GM19099 (cell line): ENCODE measurements around the gene LOXL3.

Source experiments
- POLR2A ChIP-seq: IDR thresholded peaks from 3 replicates; pipeline ENCODE4 v1.6.1; 2011; ENCODE audit warnings: low read depth; ENCODE audit not compliant: insufficient read length; ENCODE audit errors: extremely low read depth

LOXL3 gene

DNA sequence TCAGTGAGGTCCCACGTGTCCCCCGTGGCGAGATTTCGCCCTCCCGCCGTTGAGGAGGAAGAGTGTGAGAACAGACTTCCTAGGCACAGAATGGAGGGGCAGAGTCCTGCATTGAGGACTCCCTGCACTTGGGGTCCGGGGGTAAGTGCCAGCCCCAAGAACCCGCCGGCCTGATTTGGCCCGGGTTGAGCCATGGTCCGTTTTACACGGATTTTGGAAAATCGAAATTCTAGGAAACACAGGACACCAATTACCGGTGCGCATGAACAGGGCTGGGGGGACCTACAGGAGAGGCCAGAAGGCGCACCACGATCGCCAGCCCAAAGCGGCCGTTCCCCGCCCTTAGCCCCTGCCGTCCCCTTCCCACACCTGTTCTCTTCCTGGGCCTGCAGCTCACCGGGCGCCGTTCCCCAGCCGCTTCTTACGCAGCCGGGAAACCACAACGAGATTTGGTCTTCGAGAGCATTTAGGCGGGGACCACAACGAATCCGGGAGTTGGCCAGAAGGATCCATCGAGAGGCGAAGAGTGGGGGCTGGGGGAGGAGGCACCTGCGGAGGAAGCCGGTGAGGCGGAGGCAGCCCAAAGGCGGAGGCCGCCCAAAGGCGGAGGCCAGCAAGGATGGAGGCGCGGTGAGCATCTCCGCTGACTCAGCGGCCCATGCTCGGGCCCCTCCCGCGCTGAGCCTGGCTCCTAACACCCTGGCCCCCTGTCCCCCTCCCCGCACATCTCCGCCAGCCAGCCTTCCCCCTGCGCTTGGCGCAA is 40.0 kb downstream of the LOXL3 start:
- no peak for TF ChIP-seq POLR2A

DNA sequence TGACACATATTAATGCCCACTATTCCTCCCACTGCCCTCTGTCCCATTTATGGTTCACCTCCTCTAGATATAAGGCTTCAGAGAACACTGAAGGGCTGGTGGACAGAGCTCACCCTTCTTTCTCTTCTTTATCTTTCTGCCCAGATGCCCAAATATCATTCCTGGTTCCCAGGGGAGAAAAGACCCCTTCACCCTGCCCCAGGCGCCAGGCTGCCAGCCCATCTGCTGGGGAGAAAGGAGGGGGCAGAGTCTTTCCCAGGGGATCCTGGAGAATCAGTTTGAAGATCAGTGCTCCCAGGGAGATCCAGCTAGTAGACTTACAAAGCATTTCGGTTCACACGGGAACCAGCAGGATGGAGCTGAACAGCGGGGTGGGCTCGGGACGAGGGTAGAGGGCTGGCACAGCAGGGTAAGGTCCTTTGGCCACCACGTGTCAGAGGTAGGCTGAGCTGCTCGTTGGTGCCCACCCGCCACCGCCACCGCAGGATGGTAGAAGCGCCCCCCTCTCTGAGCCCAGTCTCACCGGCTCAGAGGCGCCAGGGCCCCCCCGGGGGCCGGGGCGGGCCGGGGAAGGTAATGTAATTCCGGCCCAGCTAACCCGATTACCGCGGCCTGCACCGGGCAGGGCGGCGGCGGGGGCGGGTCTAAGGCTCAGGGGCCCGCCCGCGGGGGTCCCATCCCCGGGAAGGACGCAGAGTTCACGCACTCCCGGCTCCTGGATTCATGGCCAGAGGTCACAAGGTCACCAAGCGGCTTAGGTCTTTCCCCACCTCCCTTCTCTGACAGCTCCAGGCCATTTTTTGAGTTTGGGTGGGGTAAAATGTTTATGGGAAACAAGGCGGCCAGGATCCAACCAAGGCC is 40.8 kb downstream of the LOXL3 start:
- TF ChIP-seq POLR2A: no peak

DNA sequence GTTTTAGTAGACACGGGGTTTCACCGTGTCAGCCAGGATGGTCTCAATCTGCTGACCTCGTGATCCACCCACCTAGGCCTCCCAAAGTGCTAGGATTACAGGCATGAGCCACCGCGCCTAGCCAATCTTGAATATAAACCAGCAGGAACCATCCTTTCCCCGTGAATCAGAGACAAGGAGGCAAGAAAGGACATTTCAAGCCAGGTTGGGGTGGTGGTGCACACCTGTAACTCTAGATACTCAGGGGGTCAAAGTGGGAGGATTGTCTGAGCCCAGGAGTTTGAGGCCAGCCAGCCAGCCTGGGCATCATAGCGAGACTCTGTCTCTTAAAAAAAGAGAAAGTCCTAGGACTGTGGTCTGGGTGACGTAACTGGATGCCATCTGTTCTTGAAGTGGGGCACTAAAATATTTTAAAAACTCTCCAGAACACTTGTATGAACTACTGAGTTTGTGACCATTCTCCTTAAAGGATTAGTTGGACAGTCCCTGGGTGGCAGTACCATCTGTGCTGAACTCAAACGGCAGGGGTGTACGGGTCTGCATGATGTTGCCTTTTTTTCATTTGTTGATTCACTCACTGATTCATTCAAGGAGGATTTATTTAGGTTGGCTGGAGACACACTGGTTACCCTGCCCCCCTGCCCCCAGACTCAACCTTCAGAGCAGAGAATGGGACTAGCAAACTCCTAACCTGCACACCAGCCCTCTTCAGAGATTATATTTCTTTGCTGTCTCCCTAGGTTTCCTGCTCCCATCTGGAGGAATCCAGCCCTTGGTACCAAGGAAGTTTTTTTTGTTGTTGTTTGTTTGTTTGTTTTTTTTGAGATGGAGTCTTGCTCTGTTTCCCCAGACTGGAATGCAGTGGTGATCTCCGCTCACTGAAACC is 42.4 kb downstream of the LOXL3 start:
- TF ChIP-seq POLR2A: no peak

DNA sequence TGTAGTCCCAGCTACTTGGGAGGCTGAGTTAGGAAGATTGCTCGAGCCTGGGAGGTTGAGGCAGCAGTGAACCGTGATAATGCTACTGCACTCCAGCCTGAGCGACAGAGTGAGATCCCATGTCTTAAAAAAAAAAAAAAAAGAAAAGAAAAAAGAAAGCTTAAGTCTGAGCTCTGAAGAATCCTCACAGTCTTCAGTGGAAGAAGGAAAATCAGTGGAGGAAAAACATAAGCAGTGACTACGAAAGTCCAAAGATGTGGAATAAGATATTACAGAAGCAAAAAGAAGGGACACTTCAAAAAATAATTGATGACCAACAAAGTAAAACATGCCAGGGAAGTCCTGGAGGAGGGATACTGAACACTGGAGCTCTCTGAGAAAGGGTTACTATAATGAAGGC is 43.5 kb downstream of the LOXL3 start:
- no peak for TF ChIP-seq POLR2A

DNA sequence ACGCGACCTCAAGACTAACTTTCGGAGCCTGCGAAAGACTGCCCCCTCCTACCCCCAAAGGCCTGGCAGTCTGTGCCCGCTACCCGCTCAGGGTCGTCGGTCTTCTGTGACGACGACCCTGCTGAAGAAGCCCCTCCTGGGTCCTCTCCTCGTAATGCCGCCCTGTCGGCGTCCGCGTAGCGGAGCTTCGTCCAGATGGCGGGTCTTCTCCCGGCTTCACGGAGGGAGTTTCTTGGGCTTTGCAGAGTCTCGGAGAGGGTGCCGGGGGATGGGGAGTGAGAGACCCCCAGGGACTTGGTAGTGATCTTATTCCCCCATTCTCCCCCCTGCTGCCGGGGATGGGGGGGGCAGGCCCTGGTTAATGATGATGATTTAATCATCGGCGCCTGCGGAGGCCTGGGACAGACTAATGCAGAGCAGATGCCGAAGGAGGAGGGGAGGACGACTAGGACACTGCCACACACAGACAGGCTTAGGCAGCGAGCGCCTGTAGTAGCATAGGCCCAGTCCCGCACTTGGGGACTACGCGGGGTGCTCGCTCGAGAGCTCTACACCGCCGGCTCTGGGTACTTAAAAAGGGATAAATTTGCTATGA is 45.7 kb downstream of the LOXL3 start:
- TF ChIP-seq POLR2A: no peak

DNA sequence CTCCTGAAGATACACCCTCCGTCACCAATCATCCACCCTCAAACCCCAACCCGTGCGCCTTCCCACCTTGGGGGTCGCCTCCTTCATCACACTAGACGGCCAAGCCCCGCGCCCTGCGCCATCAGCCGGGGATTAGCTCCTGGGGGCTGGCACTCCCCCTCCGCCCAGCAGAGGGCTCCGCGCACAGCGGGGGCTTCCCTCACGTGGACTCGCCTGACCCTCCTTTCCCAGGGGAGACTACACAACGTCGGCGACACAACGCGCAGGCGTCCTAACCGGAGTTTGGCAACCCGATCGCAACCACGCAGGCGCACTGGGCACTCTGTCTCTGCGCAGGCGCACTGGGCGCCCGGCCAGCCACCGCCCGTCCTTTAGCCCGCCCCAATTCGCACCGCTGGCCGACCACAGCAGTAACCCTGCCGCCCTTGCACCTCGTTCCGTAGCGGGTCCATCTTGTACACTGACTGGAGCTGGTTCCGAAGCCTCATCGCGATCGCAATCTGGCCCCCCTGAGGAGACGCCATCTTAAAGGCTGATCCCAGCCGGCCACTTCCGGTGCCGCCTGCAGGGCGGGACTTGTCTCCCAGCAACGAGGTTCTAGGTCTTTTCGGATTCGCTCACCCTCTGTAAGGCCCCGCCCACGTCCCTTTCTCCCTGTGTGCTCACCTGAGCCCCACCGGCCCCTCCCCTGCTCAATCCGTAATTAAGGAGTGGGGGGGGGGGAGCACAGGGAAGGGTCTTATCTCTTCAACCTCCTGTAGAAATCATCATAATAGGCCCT is 46.4 kb downstream of the LOXL3 start, which contains the start of gene PCGF1:
TSS of gene PCGF1 (minus strand) at position 551 of the 781 bp plus-strand sequence. CDS start at position 524, 27 bp downstream.
- peak; percentile 90 for TF ChIP-seq POLR2A

DNA sequence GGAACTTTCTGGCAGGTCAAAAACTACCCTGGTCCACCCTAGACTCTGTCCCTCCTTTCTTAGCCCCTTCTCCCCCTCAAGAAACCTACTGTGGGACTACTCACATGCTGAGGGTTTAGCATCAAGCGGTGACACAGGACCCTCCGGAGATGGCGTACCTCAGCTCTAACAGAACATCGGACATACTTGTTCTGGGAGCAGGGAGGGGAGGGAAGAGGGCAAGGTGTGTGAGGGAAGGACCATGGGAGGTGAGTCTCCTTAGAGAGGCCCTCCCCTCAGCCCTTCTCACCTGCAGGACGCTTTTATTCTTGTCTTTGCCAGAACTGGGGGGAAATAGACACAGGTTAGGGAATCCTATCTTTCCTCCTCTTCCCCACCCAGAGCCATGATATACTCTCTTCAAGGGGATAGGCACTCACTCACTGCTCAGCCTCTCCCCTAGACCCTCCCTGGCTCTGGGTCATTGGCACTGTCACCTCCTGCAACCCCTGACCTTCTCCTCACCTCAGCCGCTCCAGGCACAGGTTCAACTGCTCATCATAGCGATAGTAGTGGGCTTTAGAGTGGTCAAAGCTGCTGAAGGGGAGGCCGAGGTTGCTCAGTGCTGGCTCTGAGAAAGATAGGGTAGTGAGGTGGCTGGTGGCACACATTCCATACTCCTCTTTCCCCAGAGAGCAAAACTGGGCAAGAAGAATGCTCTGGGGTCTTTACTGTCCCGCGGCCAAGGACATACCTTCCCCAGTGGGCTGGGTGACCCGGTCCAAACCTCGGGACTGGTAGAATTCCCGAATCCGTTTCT is 48.1 kb downstream of the LOXL3 start:
- TF ChIP-seq POLR2A: no peak

DNA sequence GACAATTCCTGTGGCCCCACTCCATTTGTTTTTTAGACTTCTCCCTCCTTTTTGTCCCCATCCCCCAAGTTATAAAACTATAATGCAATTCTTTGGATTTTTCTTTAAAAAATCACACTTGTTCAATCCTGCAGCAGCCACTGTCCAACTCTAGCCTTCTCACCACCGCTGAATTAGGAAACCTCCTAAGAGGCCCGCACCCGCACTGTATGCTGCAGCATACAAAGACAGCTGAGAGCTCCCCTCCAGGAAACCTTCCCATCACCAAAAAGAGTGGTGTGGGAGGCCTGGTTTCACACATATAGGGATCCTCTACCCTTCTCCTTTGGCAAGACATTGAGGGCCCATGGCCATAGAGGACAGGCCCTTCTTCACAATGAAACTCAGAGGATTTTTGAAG is 49.2 kb downstream of the LOXL3 start:
- peak; percentile 15 for TF ChIP-seq POLR2A

DNA sequence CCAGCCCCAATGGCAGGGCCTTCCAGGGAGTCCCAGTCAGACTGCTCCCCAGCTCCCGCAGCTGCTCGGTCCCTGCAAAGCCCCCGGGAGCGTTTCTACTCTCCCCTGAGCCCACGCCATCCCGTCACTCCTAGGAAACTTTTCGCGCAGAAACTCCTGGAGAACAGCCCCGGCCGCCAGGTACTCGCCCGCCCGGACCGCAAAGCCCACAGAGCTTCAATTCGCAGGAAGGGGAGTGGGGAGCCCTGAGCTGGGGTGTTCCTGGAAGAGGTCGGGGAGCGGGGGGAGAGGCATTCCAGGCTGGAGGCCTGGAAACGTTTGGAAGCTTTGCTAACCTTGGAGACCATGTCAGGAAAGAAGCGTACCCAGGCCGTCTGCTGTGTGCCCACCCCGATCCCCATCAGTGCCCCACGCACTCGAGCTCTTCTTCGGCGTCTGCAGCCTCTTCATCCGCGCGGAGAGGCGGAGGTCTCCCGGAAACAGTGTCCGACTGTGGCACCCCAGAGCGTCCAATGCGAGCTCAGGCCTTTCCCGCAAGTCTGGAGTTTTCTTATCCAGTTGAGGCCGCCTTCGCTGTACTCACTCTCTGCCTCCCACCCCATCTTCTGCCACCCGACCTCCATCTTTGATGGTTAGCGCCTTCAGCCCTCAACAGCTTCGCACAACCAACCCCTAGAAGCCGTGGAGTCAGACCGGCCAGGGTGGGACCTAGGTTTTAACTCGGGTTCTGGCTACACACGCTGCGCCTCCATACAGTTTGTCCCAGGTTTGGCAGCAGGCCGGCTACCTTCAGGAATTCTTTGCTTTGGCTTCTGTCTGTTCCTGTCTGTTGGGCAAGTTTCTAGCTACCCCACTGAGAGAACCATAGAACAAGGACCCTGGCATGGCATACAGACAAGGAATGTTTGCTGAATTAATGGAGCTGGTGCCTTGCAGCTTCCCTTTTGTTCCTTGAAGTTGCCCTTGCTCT is 50.0 kb downstream of the LOXL3 start:
- TF ChIP-seq POLR2A: no peak

DNA sequence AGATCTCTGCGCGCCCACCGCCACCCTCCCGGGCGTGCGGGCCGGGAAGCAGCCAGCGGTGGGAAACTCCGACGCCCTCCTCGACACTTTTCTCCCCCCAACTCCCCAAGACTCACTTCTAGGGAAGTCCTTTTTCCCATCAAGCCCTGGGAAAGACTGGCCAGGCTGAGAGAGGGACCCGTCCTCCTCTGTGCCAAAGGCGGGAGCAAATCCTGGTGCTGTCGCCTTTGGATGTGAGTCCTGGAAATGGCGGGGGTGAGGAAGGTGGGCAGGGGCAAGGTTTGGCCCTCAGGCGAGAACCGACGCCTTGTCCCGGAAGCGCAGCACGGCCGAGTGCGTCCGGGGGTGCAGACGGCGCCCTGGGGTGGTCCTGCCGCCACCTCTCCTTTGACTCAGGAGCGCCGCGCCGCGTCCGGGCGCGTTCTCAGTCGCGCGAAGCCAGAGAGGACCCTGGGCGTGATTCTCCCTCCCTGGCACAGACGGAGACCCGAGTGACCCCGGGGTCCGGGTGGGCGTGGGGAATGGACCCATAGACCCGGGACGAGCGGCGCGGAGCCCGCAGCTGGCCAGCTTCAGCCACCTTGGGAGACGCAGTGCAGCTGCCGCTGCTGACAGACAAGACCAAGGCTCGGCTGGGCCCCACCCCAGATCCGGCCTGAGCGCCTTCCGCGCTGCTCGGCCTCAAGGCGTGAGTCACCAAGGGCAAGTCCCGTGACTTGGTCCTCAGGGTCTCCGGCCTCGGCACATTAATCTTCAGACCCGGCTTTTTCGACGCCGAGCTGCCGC is 50.8 kb downstream of the LOXL3 start:
- peak; percentile 88 for TF ChIP-seq POLR2A

DNA sequence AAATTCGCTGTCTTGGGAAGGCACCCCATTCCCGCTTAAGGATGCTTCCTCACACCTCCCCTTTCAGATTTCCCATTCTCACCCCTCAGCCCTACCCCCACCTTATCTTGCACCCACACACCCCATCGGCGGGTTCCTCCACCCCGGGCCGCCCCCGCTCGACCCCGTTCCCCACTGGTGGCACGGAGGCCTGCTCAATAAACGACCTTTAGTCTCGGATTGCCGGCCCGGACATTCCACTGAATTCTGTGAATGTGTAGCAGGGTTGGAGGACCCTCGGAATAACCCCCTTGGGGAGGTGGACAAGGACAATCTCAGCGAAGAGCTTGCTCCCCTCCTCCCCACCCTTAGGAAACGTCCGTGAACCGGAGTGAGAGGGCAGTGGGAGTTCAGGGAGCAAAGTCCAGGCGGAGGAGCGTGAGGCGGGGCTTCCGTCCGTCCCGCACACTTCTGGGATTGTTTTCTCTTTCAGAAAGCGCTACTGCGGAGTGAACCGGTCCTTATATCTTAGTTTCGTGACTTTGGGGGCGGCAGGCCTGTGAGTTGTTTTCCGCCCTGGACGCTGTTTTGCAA is 51.5 kb downstream of the LOXL3 start:
- TF ChIP-seq POLR2A: no peak
